ENCODE measurements around the gene HSD3B2. TPM values are rescaled to one million over a fixed set of nuclear protein-coding genes. Genes with fewer than 3 reads are reported as not detected.

The HSD3B2 gene
- total RNA-seq, 4 donors from 2014 or later = not detected

- no peak for DNase-seq (ENCODE audit: low spot score in 2 of 2)
- H3K4me3 ChIP-seq (ENCODE audit: low read depth, poor library complexity, severe bottlenecking) = no peak overlapping the region
- TF ChIP-seq CTCF (IDR thresholded peaks at IDR 0.05) (no peak), POLR2A (IDR thresholded peaks at IDR 0.05) (no peak)
- WGBS, 2 donors = 62 to 64% methylated on average over 8 of the region's 8 CpGs
- intact Hi-C loops (cut with DNase I; ENCODE audit: low total_unique reads) = no loop called here
These were observed 25.9 kb downstream of the HSD3B2 start for GRCh38 chr1:119440721-119441307.

GRCh38 chr1:119442756-119443155, 27.8 kb downstream of the HSD3B2 start:
- DNase-seq (ENCODE audit: low spot score in 2 of 2) = no peak
- no peak overlapping the region for H3K4me3 ChIP-seq (ENCODE audit: low read depth, poor library complexity, severe bottlenecking)
- 58 to 59% methylated on average over 6 of the region's 6 CpGs for WGBS, 2 donors
- TF ChIP-seq CTCF (IDR thresholded peaks at IDR 0.05) = no peak
- TF ChIP-seq POLR2A (IDR thresholded peaks at IDR 0.05) = no peak
- intact Hi-C loops (cut with DNase I; ENCODE audit: low total_unique reads) = no loop called here

- no peak for DNase-seq (ENCODE audit: low spot score in 2 of 2)
- H3K4me3 ChIP-seq (ENCODE audit: low read depth, poor library complexity, severe bottlenecking) = no peak overlapping the region
- intact Hi-C loops (cut with DNase I; ENCODE audit: low total_unique reads) = no loop called here
- TF ChIP-seq CTCF (IDR thresholded peaks at IDR 0.05) = no peak
- TF ChIP-seq POLR2A (IDR thresholded peaks at IDR 0.05) = no peak
These were observed 31.4 kb downstream of the HSD3B2 start for GRCh38 chr1:119446321-119446720.

GRCh38 chr1:119447344-119448126, 32.6 kb downstream of the HSD3B2 start:
- H3K4me3 ChIP-seq (ENCODE audit: low read depth, poor library complexity, severe bottlenecking) = no peak overlapping the region
- intact Hi-C loops (cut with DNase I; ENCODE audit: low total_unique reads) = no loop called here
- TF ChIP-seq CTCF (IDR thresholded peaks at IDR 0.05) = no peak
- no peak for TF ChIP-seq POLR2A (IDR thresholded peaks at IDR 0.05)
- WGBS, 2 donors = 84 to 94% methylated on average over 3 of the region's 3 CpGs
- no peak for DNase-seq (ENCODE audit: low spot score in 2 of 2)

GRCh38 chr1:119448127-119448511, 33.2 kb downstream of the HSD3B2 start:
- no peak for DNase-seq (ENCODE audit: low spot score in 2 of 2)
- 75 to 90% methylated on average over 2 of the region's 2 CpGs for WGBS, 2 donors
- H3K4me3 ChIP-seq (ENCODE audit: low read depth, poor library complexity, severe bottlenecking) = no peak overlapping the region
- TF ChIP-seq POLR2A (IDR thresholded peaks at IDR 0.05) = no peak
- no peak for TF ChIP-seq CTCF (IDR thresholded peaks at IDR 0.05)
- intact Hi-C loops (cut with DNase I; ENCODE audit: low total_unique reads) = no loop called here
